Activated B cell treated with CpG ODN at 0.5 μM for 24 hours (primary cell): ENCODE measurements around the gene ELF4. TPM values are rescaled to one million over a fixed set of nuclear protein-coding genes. Genes with fewer than 3 reads are reported as not detected.
A peak's percentile ranks its signal among the peaks of the same experiment; 100 is the strongest.

Source experiments
- ATAC-seq: fragments of 200-7000 bp; cut with Tn5 transposase; one replicate; pipeline ENCODE4 v1.10.0; 2021; ENCODE audit warnings: low read depth, mild to moderate bottlenecking, moderate library complexity
- CTCF ChIA-PET: fragments of 350-600 bp; sonication (Branson Sonifier 250); formaldehyde crosslinking; loops from one replicate; lab custom pipeline; 2021; ENCODE audit warnings: antibody characterized with exemption; lab: Charles Lee
- POLR2A ChIA-PET: fragments of 350-600 bp; sonication (Branson Sonifier 250); formaldehyde crosslinking; loops from one replicate; lab custom pipeline; 2021; ENCODE audit warnings: antibody characterized with exemption; lab: Charles Lee
- DNase-seq: peaks from one replicate; pipeline ENCODE4 v3.0.0; 2022
- H3K27ac Mint-ChIP-seq: one replicate; pipeline ENCODE4 v1.8.0; 2020; ENCODE audit warnings: mixed read lengths
- H3K27me3 Mint-ChIP-seq: one replicate; pipeline ENCODE4 v1.8.0; 2021; ENCODE audit warnings: mixed read lengths
- H3K36me3 Mint-ChIP-seq: one replicate; pipeline ENCODE4 v1.8.0; 2021; ENCODE audit warnings: low read depth, mixed read lengths
- H3K4me1 Mint-ChIP-seq: one replicate; pipeline ENCODE4 v1.8.0; 2021; ENCODE audit warnings: mixed read lengths
- H3K4me3 Mint-ChIP-seq: one replicate; pipeline ENCODE4 v1.8.0; 2020; ENCODE audit warnings: mild to moderate bottlenecking, mixed read lengths
- H3K9me3 Mint-ChIP-seq: one replicate; pipeline ENCODE4 v1.8.0; 2020; ENCODE audit warnings: mixed read lengths
- intact Hi-C: fragments of 100-400 bp; cut with micrococcal nuclease; formaldehyde crosslinking; loops from one replicate; pipeline ENCODE4 v1.15.1; 2024
- total RNA-seq: library from RNA; stranded (reverse); gene quantifications from 2 replicates; pipeline ENCODE4 v1.2.3, GENCODE V29; 2022
- TF ChIP-seq, protein P1 (sequence below): fragments of 200-600 bp; IDR thresholded peaks from one replicate; pipeline ENCODE4 v1.8.0; 2022; ENCODE audit warnings: antibody characterized with exemption, mild to moderate bottlenecking

ELF4 gene
- total RNA-seq, 1 donor from 2014 or later = 33.0 TPM

DNA sequence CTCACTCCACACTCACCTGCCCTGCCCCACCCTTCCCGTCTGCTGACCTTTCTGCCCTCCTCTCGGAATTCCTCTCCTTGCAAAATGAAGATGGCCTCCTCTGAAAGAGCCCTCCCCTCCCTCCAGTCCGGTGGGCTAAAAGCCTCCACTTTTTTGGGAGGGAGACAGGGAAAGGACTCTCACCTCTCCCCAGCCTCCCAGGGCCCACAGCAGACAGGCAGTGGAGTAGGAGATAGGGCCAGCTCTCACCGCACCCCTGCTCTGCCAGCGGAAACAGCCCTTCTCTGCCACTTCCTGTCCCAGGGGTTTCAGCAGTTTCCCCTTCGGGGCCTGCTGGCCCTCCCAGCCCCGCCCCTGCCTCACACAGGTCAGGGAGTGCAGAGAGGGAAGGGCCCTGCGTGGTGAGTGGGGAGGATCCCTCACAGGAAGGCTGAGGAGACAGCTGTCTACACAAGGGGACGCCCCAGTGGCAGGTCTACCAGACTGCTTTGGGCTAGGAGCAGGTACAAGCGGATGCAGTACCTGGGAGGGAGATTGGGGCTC lies 18.2 kb downstream of the ELF4 start:
- ChIA-PET CTCF (no interaction called here), POLR2A (interaction anchor here (1.3 to 1.8 kb wide), 3 partner anchors 10 to 28 kb away, joined by 3 to 10 read pairs (median 7); partner anchors contain the start of gene ELF4)
- TF ChIP-seq, protein P1, sequence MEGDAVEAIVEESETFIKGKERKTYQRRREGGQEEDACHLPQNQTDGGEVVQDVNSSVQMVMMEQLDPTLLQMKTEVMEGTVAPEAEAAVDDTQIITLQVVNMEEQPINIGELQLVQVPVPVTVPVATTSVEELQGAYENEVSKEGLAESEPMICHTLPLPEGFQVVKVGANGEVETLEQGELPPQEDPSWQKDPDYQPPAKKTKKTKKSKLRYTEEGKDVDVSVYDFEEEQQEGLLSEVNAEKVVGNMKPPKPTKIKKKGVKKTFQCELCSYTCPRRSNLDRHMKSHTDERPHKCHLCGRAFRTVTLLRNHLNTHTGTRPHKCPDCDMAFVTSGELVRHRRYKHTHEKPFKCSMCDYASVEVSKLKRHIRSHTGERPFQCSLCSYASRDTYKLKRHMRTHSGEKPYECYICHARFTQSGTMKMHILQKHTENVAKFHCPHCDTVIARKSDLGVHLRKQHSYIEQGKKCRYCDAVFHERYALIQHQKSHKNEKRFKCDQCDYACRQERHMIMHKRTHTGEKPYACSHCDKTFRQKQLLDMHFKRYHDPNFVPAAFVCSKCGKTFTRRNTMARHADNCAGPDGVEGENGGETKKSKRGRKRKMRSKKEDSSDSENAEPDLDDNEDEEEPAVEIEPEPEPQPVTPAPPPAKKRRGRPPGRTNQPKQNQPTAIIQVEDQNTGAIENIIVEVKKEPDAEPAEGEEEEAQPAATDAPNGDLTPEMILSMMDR = no peak
- H3K27ac Mint-ChIP-seq = peak overlapping the region; percentile 94
- DNase-seq = peak; percentile 56
- H3K9me3 Mint-ChIP-seq = no peaks in the 10 kb centered on the region
- intact Hi-C loops = loop anchor here (1.0 kb wide), 3 partner anchors 8 to 73 kb away; partner anchors contain the start of gene AIFM1
- peaks cover 61% of the 10 kb centered on the region for H3K4me1 Mint-ChIP-seq
- H3K4me3 Mint-ChIP-seq = peak overlapping the region; percentile 82
- peaks cover 1% of the 10 kb centered on the region for H3K36me3 Mint-ChIP-seq
- no peaks in the 10 kb centered on the region for H3K27me3 Mint-ChIP-seq
- peak; percentile 96 for ATAC-seq

DNA sequence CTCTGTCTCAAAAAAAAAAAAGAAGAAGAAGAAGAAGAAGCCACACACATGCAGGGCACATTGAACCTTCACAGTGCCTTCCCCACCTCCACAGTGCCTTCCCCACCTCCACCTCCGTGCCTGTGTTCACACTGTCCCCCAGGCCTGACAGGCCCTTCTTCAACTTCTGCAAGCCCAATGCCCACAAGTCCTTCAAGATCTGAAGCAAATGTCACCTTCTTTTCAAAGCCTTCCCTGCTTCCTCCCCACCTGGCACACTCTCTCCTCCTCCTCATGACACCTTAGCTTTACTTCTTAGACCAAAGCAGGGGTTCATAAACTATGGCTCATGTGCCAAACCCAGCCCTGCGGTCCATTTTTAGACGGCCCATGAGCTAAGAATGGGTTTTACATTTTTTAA lies 19.9 kb downstream of the ELF4 start:
- POLR2A ChIA-PET = no interaction called here
- H3K27me3 Mint-ChIP-seq = no peaks in the 10 kb centered on the region
- peaks cover 1% of the 10 kb centered on the region for H3K36me3 Mint-ChIP-seq

DNA sequence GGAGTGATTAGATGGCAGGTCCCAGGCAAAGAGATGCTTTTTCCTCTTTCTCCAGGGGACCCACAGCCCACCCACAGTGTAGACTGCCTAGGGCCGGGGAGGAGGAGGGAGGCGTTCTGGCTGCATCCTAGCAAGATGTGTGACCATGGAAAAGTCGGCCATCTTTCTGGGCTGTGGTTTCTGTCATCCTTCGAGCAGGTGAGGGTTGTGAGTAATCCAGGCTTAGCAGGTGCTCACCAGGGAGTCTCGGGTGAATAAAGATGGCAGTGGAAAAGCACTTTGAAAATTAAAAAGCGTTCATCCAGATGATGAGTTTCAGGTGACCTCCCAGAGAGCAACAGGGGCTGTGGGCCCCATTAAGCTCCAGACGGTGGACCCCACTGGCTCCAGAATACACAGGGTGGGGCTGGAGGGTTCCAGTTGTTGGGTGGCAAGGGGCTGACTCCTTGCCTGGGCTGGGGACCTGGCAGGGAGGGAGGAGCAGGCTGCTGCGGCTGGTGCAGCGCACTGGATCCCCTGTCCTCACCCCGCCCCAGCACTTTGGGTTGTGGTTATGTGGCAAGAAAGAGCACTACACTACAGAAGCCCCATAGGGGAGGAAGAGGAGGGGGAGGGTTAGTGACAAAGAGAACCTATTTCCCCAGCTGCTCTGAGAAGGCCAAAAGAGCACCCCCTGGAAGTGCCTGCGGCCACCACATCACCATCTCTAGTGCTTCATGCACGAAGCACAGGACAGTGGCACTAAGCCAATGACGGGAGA lies 23.7 kb downstream of the ELF4 start:
- ATAC-seq (peak; percentile 38), DNase-seq (no peak)
- H3K9me3 Mint-ChIP-seq = no peaks in the 10 kb centered on the region
- peak overlapping the region; percentile 62 for H3K4me3 Mint-ChIP-seq
- peak overlapping the region; percentile 89 for H3K27ac Mint-ChIP-seq
- ChIA-PET POLR2A (interaction anchor here (1.0 to 4.4 kb wide), 3 partner anchors 22 to 79 kb away, joined by 3 to 37 read pairs (median 35); partner anchors contain the start of genes AIFM1 and ELF4), CTCF (interaction anchor here (1.4 kb wide), 1 partner anchor 23 kb away, joined by 3 read pairs; no protein-coding TSS in a partner anchor)
- TF ChIP-seq, protein P1 = no peak
- peaks cover 78% of the 10 kb centered on the region for H3K4me1 Mint-ChIP-seq
- intact Hi-C loops = no loop called here
- no peaks in the 10 kb centered on the region for H3K27me3 Mint-ChIP-seq
- no peaks in the 10 kb centered on the region for H3K36me3 Mint-ChIP-seq

More for the DNA sequence above, 19.9 kb downstream of the ELF4 start:
- CTCF ChIA-PET = no interaction called here
- no peaks in the 10 kb centered on the region for H3K9me3 Mint-ChIP-seq
- ATAC-seq (no peak), DNase-seq (no peak)
- peak overlapping the region; percentile 85 for H3K27ac Mint-ChIP-seq
- peaks cover 72% of the 10 kb centered on the region for H3K4me1 Mint-ChIP-seq
- intact Hi-C loops = no loop called here
- TF ChIP-seq, protein P1 = no peak
- peak overlapping the region; percentile 53 for H3K4me3 Mint-ChIP-seq

DNA sequence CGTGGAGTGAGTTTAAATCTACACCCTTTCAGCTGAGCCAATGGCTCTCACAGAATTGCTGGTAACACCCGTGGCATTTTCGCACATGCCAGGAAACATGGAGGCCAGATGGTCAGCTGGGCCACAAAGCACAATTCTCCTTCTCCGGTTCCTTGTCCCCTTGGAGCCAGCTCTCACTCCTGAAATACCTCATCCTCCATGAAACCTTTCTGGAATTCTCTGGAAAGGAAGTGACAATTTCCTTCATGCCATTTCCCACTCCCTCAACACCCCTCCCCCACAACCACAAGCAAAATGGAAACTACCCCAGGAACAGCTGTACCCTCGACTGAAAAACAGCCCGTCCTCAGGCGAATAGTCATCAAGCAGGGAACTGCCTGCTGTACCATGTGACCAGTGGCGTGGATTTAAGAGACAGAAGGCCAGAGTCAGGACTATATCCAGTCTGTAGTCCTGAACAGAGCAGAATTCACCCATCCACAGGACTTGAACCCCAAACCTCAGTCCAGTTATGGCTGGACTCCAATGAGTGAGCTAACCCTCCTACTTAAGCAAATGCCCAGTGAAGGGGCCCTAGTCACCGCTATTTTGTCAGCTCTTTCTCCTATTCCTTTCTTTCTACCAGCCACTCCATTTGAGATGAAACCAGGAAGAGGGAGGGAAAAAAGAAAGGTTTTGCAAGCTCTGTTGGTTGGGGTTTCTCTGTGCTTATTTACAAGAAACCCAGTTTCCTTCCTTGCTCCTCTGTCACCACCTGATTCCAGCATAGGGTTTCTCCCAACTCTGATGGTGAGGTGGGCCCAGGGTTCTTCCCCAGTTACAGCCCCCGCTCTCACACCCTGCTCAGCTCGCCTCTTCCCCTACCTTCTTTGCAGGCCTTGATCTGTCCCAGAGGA lies 24.5 kb downstream of the ELF4 start:
- TF ChIP-seq, protein P1 = no peak
- peak overlapping the region; percentile 75 for H3K4me3 Mint-ChIP-seq
- peak overlapping the region; percentile 89 for H3K27ac Mint-ChIP-seq
- H3K36me3 Mint-ChIP-seq = no peaks in the 10 kb centered on the region
- intact Hi-C loops = loop anchor here (2.0 kb wide), 1 partner anchor 85 kb away; the partner anchor contains the start of gene RAB33A
- ATAC-seq (no peak), DNase-seq (no peak)
- H3K4me1 Mint-ChIP-seq = peaks cover 80% of the 10 kb centered on the region
- POLR2A ChIA-PET = interaction anchor here (1.1 to 4.4 kb wide), 6 partner anchors 9 to 155 kb away, joined by 3 to 37 read pairs (median 6); partner anchors contain the start of genes ELF4 and RAB33A
- no peaks in the 10 kb centered on the region for H3K9me3 Mint-ChIP-seq
- CTCF ChIA-PET = interaction anchor here (1.4 kb wide), 1 partner anchor 23 kb away, joined by 3 read pairs; no protein-coding TSS in a partner anchor
- no peaks in the 10 kb centered on the region for H3K27me3 Mint-ChIP-seq
